IPS DF 4.7 (cell line): ENCODE data around the gene ATP6V1F.

Experiments used
- DNase-seq: peaks from one replicate; pipeline ENCODE4 v3.0.0-alpha.2; 2013; ENCODE audit warnings: low spot score; ENCODE audit errors: extremely low read depth

Gene ATP6V1F

DNA sequence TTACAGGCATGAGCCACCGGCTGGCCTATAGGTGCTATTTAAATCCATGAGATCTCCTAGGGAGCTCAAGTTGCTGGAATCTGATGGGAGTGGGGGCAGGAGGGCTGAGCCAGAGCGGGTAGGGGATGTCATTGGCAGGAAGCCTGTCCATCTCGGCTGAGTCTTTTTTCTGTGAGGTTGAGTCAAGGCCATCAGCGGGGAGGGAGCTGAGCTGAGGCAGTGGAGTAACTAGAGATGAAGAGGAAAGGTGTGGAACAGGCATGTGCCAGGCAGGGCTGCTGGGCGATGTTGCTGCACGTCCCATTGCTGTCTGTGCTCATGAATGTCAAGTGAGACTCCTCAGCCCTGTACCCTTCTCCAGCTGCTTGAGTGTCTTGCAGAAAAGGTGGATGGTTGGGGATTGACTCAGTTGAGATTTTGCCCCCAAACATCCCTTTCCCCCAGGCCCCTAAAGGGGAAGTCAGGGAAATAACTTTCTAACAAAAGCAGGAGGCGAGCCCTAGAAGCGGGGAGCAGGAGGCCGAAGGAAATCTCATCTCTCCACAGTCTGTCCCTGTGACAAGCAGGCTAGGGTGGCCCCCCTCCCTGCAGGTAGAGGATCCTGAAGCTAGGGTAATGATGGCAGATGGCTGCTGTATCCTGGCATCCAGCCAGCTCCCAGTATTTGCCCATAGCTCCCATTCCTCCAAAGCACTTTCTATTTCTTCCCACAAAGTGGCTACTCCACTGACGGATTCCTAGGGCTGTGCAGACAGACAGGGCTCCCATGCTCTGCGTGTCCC lies 5.4 kb downstream of the ATP6V1F start:
- no peak for DNase-seq

DNA sequence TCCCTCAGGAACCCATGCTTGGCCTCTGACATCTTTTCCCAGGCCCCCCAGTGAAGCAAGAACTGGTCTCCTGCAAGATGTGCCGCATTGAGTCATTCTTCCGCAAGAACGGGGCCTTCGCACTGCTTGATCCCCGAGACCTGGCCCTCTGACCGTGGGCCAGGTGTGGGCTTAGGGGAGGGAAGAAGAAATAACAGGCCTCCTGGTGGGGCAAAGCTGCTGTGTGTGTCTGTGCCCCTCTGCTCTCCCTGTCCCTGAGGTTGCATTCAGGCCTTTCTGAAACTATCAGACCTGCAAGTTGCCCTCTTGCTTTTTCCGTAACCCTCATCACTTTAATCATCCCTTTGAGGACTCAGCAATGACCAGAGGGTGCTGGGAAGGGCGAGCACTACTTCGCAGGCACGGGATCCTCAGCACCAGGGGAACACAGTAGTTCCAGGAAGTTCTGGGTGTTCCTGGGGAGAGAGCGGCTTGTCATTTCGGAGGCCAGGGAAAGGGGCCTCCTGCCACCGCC lies 6.0 kb downstream of the ATP6V1F start:
- no peak for DNase-seq

DNA sequence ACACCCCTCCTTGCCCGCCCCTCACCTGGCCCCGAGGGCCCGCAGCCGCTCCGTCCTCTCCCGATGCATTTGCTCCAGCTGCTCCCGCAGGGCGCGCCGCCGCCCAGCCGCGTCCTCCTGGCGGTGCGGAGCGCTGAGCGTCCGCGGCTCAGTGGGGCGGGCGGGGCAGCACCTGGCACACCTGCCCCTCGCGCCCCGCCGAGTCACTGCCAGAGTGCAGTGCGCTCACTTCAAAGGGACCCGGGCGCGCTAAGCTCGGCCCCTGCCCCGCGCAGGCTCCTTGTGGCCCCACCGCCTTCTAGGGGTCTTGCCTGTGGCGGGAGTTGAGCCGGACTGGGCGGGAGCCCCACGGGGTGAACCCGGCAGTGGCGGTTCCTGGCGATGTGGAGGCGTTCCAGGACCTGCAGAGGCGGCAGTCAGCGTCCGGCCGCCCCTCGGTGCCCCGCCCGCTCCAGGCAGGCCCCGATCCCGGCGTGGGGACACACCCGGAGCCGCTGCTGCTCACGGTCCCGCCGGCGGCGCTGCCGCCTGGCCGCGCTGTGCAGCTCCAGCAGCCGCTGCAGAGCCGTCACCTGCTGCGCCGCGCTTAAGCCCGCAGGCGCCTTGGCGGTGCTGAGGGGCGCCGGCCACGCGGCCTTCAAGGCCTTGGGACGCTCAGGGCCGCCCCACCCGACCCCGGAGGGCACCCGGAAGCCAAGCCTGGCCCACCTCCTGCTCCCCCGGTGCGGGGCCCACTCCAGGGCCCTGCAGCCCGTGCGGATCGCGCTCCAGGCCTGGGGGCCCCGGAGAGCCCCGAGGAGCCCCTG lies 6.7 kb downstream of the ATP6V1F start:
- no peak for DNase-seq

DNA sequence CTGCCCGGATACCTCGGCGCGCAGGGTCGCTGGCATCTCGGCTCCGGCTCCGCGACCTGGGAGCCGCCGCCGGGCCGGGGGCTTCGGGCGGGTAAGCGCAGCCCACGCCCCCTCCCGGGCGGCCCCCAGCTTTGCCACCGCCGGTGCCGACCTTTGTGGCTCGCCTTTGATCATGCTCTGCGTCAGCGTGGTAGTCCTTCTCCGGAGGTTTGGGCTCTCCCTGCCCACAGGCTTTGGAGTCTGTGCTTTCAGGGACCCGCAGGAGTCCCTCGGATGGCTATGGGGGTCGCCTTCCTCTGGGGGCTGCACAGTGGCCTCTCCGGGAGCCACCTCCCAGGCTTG lies 7.3 kb downstream of the ATP6V1F start:
- no peak for DNase-seq

DNA sequence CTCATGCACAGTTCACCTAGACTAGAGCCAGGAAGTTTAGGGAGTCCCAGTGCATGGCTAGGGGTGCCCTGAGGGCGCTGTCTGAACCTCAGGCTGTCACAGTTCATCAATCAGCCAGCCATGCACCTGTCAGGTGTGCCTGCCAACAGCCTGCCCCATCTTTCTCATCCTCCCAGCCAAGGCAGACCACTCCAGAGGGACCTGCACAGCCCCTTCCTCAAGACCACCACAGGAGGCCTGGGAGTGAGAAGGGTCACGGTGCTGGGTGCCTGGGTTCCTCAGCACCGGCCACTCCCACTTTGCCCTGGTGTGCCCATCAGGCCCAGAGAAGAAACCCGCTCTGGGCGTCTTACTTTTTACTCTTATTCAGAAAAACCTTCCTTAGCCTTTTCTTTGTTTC lies 8.4 kb downstream of the ATP6V1F start:
- DNase-seq, result no peak

DNA sequence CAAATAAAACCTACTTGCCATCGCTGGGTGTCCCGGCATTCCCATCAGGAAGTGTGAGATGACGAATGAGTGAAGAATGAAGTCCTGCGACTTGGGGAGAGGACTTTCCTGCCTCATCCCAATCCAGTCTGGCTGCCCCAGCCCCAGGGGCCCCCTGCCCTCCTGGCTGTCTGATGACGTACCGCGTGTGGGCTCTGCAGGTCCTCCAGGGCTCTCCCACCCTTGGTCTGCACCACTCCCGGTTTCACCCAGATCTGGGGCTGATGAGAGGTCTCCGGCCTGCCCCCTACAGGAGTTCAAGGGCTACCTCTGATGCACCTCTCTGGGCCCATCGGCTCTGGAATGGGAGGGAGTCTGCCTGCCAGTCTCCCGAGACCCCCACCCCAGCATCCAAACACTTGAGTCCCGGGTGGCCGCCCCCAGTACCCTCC lies 9.8 kb downstream of the ATP6V1F start:
- DNase-seq, result no peak

DNA sequence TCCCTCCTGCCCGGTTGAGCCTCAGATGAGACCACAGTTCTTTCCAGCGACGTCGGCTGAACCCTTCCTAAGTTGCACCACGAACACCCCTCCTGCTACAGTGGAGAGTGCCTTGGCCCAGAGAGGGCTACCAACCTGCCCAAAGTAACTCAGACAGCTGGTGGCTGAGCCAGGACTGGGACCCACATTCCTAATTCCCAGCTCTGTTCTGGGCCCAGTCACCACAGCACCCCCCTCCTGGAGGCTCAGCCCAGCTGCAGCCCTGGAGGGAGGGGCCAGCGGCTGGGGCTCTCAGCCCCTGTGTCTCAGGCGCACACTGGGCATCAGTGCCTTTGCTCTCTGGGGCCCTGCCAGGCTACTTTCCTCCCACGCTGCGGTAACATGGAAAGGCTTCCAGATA lies 10.6 kb downstream of the ATP6V1F start:
- DNase-seq, result no peak

DNA sequence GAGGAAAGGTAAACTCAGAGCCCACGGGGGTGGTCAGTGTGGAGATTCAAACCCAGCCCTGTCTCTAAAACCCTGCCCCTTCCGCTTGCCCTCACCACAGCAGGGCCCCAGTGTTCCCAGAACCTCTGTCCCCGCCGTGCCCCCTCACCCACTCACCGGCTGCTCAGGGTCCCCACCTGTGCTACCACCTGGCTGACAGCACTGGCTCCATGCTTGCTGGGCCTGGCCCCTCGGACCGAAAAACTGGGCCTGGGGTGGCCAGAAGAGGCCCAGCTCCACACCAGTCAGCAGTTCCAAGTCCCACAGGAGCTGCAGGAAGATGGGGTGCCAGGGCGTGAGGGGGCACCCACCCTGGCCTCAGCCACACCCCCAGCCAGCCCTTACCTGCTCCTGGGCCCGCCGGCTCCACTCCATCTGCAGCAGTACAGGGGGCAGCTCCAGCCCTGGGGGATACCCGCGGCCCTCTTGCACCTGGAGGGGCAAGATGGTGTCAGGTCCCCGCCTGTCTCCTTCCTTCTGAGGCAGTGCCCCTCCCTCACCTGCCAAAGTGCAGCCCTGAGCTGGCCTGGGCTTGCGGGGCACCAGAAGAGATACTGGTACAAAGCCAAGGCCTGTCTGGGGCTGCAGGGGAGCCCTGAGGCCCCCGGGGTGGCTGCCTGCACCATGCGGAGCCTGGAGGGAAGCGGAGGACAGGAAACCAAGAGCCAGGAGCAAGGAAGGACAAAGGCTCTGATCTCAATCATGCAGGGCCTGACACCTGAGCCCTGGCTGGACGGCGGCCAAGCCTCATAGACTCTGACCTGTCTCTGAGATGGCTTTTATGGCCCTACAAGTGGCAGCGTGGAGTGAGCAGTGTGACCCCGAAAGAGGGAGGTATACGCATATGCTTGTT lies 11.7 kb downstream of the ATP6V1F start:
- no peak for DNase-seq

DNA sequence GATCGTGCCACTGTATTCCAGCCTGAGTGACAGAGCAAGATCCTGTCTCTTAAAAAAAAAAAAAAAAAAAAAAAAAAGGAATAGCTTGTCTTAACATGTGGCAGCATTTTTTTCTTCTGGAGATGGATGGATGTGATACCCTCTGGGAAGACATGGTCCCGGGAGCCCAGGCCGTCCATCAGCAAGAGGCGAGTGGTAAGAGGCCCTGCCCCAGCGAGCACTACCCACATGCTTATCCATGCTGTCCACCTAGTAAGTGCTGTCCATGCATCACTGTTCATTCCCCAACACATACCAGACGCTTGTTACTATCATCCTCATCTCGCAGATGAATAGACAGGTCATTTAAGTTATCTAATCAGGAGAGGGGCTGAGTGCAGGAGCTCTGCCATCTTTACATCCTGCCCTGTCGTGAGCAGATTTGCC lies 12.9 kb downstream of the ATP6V1F start:
- DNase-seq, result no peak

DNA sequence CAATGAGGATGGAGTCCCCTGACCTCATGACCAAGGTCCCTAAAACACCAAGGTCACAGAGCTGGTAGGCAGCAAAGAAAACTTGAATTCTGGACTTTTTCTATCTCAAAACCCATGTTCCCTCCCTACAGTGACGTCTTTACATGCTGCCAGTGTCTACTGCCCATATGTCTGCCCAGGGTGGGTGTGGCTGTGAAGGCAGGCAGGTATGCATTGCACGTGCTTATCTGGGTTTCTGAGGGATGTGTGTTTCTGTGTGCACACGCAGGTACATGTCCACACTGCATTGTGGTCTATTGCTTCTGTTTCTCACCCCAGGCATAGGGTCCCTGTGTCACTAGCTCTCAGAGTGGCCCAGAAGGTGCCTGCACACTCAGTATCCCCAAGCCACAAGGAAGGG lies 13.5 kb downstream of the ATP6V1F start:
- DNase-seq, result no peak

DNA sequence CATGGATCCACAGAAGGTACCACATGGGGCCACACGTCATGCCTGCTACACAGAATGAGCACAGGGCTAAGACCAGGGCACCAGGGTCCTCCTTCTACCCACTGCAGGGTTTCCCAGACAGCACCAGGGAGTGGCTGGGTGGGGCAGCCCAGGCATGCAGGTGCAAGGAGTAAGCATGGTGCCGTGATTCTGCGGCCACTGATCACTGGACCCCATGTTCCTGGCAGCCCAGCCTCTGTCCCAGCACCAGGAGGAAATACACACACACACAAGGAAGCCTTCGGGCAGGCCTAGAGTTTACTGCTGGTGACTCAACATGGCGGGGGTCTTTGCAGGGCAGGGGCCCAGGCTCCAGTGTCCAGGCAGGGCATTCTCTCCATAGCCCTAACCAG lies 13.9 kb downstream of the ATP6V1F start:
- no peak for DNase-seq

DNA sequence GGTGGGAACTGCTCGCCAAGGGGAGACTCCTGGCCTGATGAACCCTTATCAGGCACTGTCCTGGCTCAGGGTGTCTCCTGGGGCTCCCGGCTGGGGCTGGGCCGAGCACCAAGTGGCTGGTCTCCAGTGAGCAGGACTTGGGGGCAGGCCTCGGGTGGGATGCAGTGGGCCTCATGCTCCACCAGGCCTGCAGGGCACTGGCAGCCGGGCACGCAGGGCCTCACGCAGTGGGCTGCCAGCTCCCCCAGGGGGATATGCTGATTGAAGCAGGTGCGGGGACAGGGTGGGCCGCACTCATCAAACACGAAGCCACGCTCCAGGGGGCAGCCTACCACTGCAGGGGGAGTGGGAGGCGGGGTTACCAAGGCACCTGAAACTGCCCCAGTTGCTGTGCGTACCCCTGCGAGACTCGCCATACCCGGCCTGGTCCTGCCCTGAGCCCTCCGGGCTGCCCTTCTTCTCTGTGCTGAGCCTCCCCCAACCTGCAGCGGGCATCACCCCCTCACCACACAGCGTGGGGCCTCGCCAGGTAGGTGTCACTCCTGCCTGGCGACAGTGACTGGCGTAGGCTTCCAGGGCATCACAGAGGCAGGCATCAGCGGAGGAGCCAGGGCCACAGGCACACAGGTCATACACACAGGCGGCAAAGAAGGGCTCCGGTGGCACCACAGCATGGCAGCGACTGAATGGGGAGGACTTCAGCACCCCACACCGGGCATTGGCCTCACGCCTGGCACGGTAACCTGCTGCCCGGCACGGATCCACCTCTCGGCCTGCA lies 14.5 kb downstream of the ATP6V1F start:
- DNase-seq, result no peak

DNA sequence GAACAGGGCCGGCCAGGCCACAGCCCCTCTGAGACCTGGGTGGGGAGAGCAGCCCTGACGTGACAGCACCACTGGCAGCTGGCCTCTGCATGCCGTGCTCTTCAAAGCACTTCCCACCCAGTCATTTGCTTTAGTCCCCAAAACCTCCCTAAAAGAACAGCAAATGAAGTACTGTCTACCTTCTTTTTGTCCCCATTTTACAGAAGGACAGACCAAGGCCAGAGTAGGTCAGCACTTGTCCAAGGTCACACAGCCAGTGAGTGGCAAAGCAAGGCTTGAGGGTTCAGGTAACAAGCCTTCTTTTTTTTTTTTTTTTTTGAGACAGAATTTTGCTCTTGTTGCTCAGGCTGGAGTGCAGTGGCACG lies 15.1 kb downstream of the ATP6V1F start:
- no peak for DNase-seq

DNA sequence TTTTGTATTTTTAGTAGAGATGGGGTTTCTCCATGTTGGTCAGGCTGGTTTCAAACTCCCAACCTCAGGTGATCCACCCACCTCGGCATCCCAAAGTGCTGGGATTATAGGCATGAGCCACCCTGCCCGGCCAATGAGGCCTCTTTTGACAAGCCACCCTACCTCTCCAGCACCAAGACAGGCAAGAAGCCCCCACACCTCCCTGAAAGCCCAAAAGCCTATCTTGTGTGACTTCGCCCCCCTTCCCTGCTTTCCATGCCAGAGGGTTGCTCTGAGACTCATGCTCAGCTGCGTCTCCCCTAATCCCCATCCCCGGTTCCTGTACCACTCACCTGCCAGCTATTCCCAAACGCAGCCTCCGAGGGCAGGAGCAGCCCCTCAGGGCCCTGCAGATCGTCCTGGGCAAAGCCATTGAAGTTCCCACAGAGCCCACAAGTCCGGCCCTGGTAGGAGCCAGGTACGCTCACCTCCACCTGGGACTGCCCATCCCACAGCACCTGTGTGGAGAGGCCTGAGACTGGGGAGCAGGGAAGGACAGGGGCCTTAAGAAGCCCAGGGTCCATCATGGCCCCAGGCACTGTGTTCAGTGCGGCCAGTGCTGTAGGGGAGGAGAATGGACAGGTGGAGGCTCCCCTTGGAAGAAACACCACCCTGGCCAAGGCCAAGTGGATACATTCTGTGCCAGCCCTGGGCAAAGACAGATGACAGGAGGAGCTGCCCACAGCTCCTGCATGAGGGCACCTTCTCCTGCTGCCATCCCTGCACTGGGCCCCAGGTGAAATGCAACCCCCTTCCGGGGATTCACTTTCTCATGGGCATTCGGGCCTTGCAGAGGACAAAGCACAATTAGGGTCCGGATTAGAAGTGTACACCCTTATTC lies 15.8 kb downstream of the ATP6V1F start:
- no peak for DNase-seq

DNA sequence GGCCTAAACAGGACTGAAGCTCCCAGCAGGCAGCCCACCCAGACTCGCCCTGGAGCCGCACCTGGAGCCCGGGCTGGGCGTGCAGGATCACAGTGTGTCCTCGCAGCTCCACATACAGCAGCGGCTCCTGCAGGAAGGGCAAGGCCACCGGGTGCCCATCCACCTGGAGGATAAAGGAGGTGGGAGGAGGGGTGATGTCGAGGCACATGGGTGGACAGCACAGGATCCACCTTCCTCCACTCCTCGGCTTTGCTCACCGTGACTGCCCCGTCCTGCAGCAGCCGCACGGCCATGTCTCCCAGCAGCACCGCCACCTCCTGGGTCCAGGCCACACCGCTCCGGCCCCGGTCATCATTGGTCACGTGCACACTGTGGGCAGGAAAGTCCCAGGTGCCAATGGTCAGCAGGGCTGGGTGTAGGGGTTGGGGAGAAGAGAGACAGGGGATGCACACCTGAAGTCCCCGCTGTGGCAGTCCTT lies 16.8 kb downstream of the ATP6V1F start:
- no peak for DNase-seq

DNA sequence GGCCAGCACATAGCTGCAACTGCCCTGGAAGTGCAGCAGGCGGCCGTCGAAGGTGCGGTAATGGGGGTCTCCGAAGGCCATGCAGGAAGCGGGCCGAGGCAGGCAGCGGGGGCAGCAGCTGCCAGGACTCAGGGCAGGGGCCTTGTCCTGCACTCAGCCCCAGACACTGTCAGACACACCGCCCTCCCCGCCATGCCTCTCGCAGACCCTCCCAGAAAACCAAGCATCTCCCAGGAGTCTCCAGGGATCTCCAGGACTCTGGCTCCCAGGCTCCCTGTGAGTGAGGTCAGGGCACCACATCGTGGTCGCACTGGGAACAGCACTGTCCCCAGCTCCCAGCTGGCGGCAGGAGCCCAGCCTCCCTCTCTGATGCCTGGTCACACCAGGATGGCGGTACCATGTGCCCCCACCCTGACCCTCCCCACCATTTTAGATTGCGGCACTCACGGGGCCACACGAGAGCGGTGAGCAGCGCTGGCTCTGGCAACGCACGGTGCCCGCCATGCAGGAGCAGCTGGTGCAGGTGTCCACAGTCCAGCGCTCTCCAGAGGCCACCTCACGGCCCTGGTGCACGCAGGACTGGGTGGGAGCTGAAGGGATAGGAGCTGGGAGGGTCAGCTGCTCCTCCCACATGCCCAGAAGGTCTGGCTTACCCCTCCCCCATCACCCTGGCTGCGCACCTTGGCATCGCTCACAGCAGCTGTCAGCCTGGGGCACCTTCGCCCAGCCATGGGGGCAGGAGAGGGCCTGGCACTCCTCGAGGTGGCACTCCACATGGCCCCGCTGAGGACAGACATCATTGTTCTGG lies 17.5 kb downstream of the ATP6V1F start:
- DNase-seq, result no peak

DNA sequence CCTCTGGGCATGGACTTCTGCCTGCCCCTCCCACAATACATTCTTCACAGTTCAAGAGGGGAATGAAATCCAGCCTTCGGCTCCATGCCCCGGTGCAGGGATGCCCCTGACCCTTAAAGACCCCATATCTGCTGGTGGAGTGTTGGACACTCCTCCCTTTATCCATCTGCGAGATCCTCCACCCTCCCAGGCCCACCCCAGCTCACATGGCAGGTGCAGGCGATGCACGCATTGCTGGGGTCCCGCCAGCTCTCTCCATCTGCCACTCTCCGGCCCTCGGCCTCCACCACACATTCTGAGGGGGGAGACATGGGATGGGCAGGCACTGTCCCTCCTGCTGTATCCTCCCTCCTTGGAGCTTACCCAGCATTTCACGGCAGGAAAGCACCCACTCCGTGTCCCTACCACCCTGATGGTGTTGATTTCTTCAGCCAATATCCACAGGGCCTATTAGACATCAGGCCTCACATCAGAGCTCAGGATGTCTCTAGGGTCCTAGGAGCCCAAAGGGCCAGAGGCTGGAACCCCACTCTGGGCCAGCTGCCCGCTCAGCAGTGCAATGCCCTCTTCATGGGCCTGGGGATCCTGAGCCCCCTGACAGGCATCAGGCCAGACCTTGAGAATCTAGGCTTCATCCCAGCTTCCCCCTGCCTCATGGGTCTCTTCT lies 18.3 kb downstream of the ATP6V1F start:
- DNase-seq, result no peak

DNA sequence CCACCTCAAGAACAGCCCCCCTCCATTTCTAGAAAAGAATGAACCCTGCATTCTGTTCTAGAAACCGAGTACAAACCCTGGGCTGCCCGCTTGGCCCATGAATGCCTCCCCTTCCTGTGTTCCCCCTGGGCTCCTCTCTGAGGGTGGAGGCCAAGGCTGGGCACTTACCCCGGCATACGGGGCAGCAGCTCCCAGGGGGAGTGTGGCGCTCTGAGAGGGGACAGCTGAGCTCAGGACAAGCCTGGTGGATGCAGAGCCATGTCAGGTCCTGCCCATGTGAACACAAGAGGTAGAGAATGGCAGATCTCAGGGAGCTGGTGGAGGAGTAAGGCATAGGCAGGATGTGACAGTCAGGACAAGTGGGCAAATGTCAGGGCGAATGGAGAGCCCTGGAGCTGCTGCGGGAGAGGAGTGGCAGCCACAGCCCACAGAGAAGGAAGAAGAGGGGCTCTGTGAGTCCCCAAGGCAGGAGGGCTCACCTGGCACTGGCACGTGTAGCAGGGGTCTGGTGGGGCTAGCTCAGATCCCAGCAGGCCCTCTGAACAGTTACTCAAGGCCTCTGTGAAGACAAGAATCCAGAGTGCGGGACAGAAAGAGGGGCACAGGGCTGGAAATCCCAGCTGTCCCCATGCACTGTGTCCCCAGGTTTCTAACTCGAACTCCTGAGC lies 18.9 kb downstream of the ATP6V1F start:
- DNase-seq, result no peak
